AG10803 (cell line): ENCODE measurements around the gene KCNK5.

Experiments used
- DNase-seq: peaks from one replicate; pipeline ENCODE4 v3.0.0; 2010; ENCODE audit warnings: low read depth
- H3K4me3 ChIP-seq: 2 replicates; pipeline ENCODE4 v1.5.1; 2011; ENCODE audit warnings: mild to moderate bottlenecking, low read length, control low read depth
- TF ChIP-seq, protein P1 (sequence below): conservative IDR thresholded peaks from 2 replicates; pipeline ENCODE4 v1.5.1; 2011; ENCODE audit warnings: mild to moderate bottlenecking, low read length, control low read depth, inconsistent platforms

The KCNK5 gene

DNA sequence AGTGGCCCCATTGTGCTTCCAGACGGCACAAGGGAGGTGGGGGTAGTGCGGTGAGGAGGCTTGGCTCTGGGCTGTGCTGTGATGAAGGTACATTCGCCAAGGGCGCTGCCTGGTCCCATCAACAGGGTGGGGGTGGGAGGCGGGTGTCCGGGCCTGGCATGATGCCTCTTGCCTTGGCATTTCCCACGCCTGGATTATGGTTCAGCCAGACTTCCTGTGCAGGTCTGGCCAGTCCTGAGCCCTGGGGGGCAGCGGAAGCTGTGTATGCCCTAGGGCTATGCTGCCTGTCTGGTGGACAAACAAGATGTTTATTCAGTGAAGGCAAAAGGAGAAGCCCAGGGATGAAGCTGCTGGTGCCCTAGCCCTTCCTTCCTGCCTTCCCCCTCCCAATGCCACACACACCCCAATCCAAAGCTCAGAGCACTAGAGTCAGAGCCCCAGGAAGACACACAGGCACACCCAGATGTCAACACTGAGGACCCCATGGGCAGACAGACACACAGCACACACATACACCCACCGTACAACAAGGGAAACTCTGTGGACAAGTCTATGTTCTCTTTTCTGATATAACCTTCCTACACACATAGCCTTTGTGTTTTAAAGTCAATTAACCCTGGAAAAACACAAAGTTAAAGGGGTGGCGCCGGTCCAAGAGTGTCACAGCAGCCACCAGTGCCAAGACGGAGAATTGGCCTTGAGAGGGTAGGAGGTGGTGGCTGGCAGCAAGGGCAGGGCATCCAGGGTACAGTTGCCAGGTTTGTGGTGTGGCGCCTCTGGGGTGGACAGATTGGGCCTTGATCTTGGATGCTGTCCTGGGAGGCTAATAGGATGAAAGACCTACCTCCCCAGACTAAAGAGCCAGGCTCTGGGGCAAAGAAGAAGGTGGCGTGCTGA, 59.6 kb downstream of the KCNK5 start:
- H3K4me3 ChIP-seq: no peak overlapping the region
- no peak for DNase-seq
- TF ChIP-seq, protein P1, sequence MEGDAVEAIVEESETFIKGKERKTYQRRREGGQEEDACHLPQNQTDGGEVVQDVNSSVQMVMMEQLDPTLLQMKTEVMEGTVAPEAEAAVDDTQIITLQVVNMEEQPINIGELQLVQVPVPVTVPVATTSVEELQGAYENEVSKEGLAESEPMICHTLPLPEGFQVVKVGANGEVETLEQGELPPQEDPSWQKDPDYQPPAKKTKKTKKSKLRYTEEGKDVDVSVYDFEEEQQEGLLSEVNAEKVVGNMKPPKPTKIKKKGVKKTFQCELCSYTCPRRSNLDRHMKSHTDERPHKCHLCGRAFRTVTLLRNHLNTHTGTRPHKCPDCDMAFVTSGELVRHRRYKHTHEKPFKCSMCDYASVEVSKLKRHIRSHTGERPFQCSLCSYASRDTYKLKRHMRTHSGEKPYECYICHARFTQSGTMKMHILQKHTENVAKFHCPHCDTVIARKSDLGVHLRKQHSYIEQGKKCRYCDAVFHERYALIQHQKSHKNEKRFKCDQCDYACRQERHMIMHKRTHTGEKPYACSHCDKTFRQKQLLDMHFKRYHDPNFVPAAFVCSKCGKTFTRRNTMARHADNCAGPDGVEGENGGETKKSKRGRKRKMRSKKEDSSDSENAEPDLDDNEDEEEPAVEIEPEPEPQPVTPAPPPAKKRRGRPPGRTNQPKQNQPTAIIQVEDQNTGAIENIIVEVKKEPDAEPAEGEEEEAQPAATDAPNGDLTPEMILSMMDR: no peak

DNA sequence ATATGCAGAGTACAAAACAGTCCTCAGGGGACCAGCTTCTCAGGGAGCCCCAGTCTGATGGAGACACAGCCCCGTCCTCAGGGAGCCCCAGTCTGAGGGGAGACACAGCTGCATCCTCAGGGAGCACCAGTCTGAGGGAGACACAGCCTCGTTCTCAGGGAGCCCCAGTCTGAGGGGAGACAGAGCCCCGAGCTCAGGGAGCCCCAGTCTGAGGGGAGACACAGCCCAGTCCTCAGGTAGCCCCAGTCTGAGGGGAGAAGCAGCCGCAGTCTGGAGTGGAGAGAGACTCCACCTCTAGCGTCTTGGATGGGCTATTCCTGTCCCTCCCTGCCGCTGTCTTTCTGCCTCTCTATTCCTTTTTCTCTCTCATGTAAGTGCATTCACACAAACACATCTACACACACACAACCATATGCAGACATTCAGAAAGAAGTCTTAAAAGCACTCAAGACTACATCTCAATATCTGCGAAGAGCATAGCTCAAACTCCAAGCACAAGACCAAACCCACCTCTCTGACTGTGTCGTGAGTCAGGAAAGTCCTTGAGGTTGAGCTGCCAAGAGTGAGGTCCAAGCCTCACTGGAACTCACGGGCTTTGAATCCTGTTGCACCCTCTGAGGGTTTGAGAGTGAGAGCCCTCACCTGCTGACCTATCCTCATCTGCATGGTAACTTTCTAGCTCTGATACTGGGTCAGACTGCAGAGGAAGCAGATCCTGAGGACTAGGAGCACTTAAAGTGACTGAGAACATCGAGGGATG, 61.2 kb downstream of the KCNK5 start:
- no peak overlapping the region for H3K4me3 ChIP-seq
- DNase-seq: no peak
- TF ChIP-seq, protein P1: no peak

- no peak overlapping the region for H3K4me3 ChIP-seq
- TF ChIP-seq, protein P1: no peak
- DNase-seq: no peak
Observed at GRCh38 chr6:39167321-39167720, 62.0 kb downstream of the KCNK5 start.

DNA sequence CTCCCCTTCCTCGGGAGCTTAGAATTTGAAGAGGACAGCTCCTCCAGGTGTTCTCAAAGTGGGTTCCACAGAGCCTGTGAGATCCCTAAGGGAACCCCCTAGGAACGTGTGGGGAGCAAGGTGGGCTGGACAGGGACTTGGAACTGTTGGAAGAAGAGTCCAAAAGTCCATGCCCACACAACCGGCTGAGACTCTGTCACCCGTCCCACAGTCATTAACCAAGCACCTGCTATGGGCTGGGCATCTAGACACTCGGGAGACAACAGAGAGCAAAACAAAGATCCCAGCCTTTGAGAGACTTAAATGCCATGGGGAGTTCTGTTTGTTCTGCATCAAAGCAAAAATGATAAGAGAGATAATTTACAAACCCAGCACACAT, 62.4 kb downstream of the KCNK5 start:
- TF ChIP-seq, protein P1: no peak
- no peak for DNase-seq

GRCh38 chr6:39166189-39166911, 62.9 kb downstream of the KCNK5 start:
- no peak overlapping the region for H3K4me3 ChIP-seq
- DNase-seq: peak; percentile 41
- TF ChIP-seq, protein P1: peak; percentile 69

More for the DNA sequence above, 62.4 kb downstream of the KCNK5 start:
- no peak overlapping the region for H3K4me3 ChIP-seq

GRCh38 chr6:39157511-39157910, 71.8 kb downstream of the KCNK5 start:
- no peak for DNase-seq
- H3K4me3 ChIP-seq: no peak overlapping the region
- TF ChIP-seq, protein P1: no peak
